Measurements from ENCODE around the gene CFDP1.

The CFDP1 gene

DNA sequence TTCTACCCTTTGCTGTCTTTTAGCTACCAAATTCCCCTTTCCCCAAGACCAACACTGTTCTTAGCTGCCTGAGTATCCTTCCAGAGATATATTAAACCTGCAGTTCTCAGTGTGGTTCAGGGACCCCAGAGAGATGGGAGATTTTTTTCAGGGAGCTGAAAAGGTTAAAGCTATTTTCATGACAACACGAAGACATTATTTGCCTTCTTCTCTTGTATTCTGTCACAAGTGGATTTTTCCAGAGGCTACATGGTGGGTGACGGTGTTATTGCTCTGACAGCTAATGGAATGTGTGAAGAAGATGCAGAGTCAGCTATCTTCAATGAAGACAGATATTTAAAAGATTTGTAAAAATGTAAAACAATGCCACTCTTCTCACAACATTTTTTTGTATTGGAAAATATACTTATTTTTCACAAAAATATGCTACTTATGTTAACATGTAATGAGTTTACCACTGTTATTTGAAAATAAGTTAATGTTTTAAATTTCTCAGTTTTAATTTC lies 69.0 kb downstream of the CFDP1 start:
- no peak for DNase-seq (ENCODE audit: low read depth)
- H3K4me3 ChIP-seq (ENCODE audit: low read depth, low read length) = no peak overlapping the region
- TF ChIP-seq, protein P1, sequence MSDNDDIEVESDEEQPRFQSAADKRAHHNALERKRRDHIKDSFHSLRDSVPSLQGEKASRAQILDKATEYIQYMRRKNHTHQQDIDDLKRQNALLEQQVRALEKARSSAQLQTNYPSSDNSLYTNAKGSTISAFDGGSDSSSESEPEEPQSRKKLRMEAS (IDR thresholded peaks at IDR 0.05; ENCODE audit: low read depth, low read length) = no peak
- TF ChIP-seq MYC (IDR thresholded peaks at IDR 0.05; ENCODE audit: low read depth, low read length) (no peak), POLR2A (IDR thresholded peaks at IDR 0.05; ENCODE audit: extremely low read depth, insufficient read length) (no peak)
- TF ChIP-seq, protein P2, sequence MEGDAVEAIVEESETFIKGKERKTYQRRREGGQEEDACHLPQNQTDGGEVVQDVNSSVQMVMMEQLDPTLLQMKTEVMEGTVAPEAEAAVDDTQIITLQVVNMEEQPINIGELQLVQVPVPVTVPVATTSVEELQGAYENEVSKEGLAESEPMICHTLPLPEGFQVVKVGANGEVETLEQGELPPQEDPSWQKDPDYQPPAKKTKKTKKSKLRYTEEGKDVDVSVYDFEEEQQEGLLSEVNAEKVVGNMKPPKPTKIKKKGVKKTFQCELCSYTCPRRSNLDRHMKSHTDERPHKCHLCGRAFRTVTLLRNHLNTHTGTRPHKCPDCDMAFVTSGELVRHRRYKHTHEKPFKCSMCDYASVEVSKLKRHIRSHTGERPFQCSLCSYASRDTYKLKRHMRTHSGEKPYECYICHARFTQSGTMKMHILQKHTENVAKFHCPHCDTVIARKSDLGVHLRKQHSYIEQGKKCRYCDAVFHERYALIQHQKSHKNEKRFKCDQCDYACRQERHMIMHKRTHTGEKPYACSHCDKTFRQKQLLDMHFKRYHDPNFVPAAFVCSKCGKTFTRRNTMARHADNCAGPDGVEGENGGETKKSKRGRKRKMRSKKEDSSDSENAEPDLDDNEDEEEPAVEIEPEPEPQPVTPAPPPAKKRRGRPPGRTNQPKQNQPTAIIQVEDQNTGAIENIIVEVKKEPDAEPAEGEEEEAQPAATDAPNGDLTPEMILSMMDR (IDR thresholded peaks at IDR 0.05; ENCODE audit: low read depth, low read length) = no peak

DNA sequence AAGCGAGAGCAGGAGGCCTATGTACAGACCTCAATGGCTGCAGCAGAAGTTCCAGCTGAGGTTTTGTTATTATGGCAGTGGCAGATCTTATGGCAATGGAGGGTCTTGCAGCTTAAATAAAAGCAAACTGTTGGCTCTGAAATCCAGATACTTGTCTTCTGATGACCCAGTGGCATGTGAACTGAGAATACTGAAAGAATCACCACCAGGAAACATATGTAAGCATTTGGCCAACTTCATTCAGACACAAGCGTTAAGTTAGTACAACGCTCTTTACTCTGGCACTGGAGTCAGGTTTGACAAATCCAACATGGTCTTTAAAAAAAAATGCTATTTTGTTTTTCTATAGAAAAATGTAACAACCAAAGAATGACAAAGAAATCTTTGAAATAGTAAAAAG lies 70.5 kb downstream of the CFDP1 start:
- TF ChIP-seq MYC (IDR thresholded peaks at IDR 0.05; ENCODE audit: low read depth, low read length) = no peak
- no peak for TF ChIP-seq POLR2A (IDR thresholded peaks at IDR 0.05; ENCODE audit: extremely low read depth, insufficient read length)
- TF ChIP-seq, protein P2 (IDR thresholded peaks at IDR 0.05; ENCODE audit: low read depth, low read length) = no peak
- TF ChIP-seq, protein P1 (IDR thresholded peaks at IDR 0.05; ENCODE audit: low read depth, low read length) = no peak
- no peak for DNase-seq (ENCODE audit: low read depth)
- no peak overlapping the region for H3K4me3 ChIP-seq (ENCODE audit: low read depth, low read length)

DNA sequence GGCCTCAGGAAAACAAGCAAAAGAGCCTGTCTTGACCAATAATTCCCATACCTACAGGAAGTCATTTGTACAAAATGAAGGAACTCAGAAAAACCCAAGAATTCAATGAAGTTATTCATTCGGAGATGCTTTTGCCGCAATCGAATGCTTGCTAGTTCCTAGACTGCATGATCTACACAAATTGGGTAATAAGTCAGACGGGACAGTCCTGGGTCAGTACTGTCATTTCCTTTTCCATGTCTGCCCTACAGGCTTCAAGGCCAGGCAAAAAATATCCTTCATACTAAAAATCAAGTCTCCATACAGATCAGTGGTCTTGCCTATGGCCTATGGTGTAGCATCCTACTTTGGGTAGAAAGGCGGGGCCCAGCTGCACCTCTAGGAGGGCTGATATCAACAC lies 71.4 kb downstream of the CFDP1 start:
- no peak overlapping the region for H3K4me3 ChIP-seq (ENCODE audit: low read depth, low read length)
- no peak for TF ChIP-seq MYC (IDR thresholded peaks at IDR 0.05; ENCODE audit: low read depth, low read length)
- TF ChIP-seq, protein P2 (IDR thresholded peaks at IDR 0.05; ENCODE audit: low read depth, low read length) = no peak
- TF ChIP-seq, protein P1 (IDR thresholded peaks at IDR 0.05; ENCODE audit: low read depth, low read length) = no peak
- TF ChIP-seq POLR2A (IDR thresholded peaks at IDR 0.05; ENCODE audit: extremely low read depth, insufficient read length) = no peak
- DNase-seq (ENCODE audit: low read depth) = no peak

DNA sequence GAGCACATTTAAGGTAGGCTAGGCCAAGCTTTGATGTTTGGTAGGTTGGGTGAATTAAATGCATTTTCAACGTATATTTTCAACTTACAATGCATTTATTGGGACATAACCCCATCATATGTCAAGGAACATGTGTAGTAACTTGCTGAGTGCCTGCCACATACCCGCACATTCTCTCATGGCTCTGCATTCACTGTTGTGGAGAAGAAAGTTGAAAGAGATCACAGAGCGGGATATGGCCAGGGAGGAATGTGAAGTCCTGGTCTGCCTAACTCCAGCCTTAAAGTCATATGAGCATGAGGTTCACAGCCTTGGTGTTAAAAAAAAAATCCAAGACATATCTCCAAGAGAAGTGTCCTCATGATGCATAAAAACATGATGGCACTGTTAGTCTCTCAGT lies 79.1 kb downstream of the CFDP1 start:
- TF ChIP-seq MYC (IDR thresholded peaks at IDR 0.05; ENCODE audit: low read depth, low read length) = no peak
- TF ChIP-seq, protein P2 (IDR thresholded peaks at IDR 0.05; ENCODE audit: low read depth, low read length) = no peak
- no peak overlapping the region for H3K4me3 ChIP-seq (ENCODE audit: low read depth, low read length)
- DNase-seq (ENCODE audit: low read depth) = no peak

DNA sequence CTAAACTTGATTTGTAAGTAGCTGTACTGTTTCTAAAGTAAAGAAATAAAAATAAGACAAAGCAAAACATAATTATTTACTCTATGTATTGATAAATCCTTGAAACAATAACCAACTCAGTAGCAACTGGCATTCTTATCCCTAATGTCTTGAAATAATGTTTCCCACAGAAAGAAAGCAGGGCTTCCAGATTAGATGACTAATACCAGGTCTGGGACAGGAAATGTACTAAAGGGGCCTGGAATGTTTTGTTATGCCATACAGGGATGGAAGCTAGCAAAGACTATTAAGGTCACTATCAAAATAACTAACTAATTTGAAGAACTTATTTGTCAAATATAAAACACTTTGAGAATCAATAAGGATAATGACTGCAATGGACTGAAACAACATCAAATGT lies 82.1 kb downstream of the CFDP1 start:
- H3K4me3 ChIP-seq (ENCODE audit: low read depth, low read length) = no peak overlapping the region
- DNase-seq (ENCODE audit: low read depth) = no peak
- TF ChIP-seq MYC (IDR thresholded peaks at IDR 0.05; ENCODE audit: low read depth, low read length) = no peak
- TF ChIP-seq, protein P2 (IDR thresholded peaks at IDR 0.05; ENCODE audit: low read depth, low read length) = no peak

DNA sequence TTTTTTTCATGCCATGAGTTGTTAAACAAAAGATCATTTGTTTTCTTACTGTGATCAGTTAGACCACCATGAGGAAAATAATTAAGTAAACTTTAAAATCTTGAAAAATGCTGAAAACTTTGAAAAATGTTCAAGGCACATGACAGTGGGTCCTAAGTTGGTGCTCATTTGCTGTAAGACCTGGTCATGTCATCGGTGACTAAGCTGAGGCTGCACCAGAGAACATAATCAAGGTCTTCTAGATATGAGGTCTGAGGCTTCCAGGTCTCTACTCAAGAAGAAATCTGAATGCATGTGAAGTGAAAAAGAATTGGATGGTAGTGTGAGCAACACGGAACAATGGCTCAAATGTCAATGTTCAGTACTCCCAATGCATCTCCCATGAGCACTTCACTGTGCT lies 87.6 kb downstream of the CFDP1 start:
- no peak overlapping the region for H3K4me3 ChIP-seq (ENCODE audit: low read depth, low read length)
- TF ChIP-seq, protein P2 (IDR thresholded peaks at IDR 0.05; ENCODE audit: low read depth, low read length) = no peak
- no peak for TF ChIP-seq MYC (IDR thresholded peaks at IDR 0.05; ENCODE audit: low read depth, low read length)
- TF ChIP-seq, protein P1 (IDR thresholded peaks at IDR 0.05; ENCODE audit: low read depth, low read length) = no peak
- TF ChIP-seq POLR2A (IDR thresholded peaks at IDR 0.05; ENCODE audit: extremely low read depth, insufficient read length) = no peak
- no peak for DNase-seq (ENCODE audit: low read depth)
